ENCODE measurements around the gene FAM114A1.
"Not testable (repeated sequence)": the region's sequence is repeated elsewhere in the genome, so short reads cannot be mapped to it uniquely, and the experiment has no call there.

Gene FAM114A1

DNA sequence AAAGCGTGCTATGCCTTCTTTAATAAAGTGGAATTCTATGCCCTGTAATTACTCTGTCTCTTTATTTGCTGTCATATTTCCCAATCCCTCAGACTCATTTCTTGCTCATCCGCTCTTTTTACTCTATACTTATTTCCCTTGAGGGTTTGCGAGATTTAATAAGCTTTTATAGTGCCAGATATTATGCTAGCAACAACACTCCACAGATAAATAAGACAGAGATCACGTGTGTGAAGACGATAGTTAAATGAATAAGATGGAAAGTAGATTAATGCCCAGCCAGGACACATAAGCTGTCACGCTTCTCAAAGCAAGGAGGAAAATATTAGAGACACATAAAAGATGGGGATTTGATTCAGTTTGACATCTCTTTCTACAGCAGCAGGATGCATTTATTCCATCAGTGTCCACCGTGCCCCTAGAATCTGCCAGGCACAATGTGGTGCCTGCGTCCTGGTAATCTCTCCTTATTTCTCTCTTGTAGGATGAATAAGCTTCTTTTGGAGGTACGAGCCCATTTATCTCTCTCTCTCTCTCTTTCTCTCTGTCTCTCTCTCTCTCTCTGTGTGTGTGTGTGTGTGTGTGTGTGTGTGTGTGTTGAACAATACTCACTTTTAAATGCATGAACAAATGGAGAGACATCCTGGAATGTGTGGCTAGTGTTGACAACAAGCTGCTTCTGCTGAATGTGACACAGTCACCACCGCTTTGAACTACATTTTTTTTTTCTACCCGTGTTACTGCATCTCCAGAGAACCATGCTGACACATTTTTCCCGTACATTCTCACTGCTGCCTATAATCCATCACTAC, 116.4 kb downstream of the FAM114A1 start:
- peaks cover 77% of the 10 kb centered on the region for H3K36me3 Mint-ChIP-seq
- peaks cover 79% of the 10 kb centered on the region for H3K4me1 Mint-ChIP-seq
- H3K27me3 Mint-ChIP-seq, result no peaks in the 10 kb centered on the region
- H3K9me3 Mint-ChIP-seq, result no peaks in the 10 kb centered on the region
- CTCF ChIA-PET, result interaction anchor here (0.8 to 2.2 kb wide), 6 partner anchors 10 to 224 kb away, joined by 3 to 6 read pairs (median 4); partner anchors contain the start of gene TMEM156
- H3K4me3 Mint-ChIP-seq, result no peak overlapping the region
- DNase-seq, result no peak
- peak overlapping the region; percentile 87 for H3K27ac Mint-ChIP-seq

GRCh38 chr4:38985410-38986100, 117.9 kb downstream of the FAM114A1 start:
- CTCF ChIA-PET, result interaction anchor here (0.7 to 2.2 kb wide), 9 partner anchors 8 to 226 kb away, joined by 3 to 6 read pairs (median 3); partner anchors contain the start of gene TMEM156
- no peak for DNase-seq
- Mint-ChIP-seq H3K27me3 (no peaks in the 10 kb centered on the region), H3K4me3 (peak overlapping the region; percentile 39), H3K36me3 (peaks cover 78% of the 10 kb centered on the region), H3K27ac (peak overlapping the region; percentile 88), H3K4me1 (peaks cover 82% of the 10 kb centered on the region), H3K9me3 (no peaks in the 10 kb centered on the region)

GRCh38 chr4:38987491-38987890, 119.9 kb downstream of the FAM114A1 start:
- peaks cover 69% of the 10 kb centered on the region for H3K4me1 Mint-ChIP-seq

DNA sequence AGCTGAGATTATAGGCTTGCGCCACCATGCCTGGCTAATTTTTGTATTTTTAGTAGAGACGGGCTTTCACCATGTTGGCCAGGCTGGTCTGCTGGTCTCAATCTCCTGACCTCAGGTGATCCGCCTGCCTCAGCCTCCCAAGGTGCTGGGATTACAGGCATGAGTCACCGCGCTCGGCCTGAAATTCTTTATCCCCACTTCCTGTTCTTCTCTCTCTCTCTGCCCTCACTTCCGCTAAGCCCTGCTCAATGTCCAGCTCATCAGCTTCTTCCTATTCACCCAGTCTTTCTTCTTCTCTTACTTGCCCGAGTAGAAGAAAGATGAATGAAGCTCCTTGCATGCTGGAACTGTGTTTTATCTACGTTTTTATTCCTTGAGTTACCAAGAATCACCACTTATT, 120.7 kb downstream of the FAM114A1 start:
- Mint-ChIP-seq H3K4me1 (peaks cover 63% of the 10 kb centered on the region), H3K36me3 (peaks cover 66% of the 10 kb centered on the region), H3K27ac (peak overlapping the region; percentile 73)
- not testable (repeated sequence) for H3K27me3 Mint-ChIP-seq, DNase-seq, H3K4me3 Mint-ChIP-seq, H3K9me3 Mint-ChIP-seq
- CTCF ChIA-PET, result interaction anchor here (0.9 to 1.5 kb wide), 2 partner anchors 15 to 40 kb away, joined by 3 to 4 read pairs; no protein-coding TSS in a partner anchor

More at GRCh38 chr4:38987491-38987890, 119.9 kb downstream of the FAM114A1 start:
- CTCF ChIA-PET, result interaction anchor here (0.6 to 1.0 kb wide), 3 partner anchors 39 to 228 kb away, joined by 3 to 4 read pairs (median 4); no protein-coding TSS in a partner anchor
- DNase-seq, result no peak
- Mint-ChIP-seq H3K4me3 (no peak overlapping the region), H3K36me3 (peaks cover 72% of the 10 kb centered on the region), H3K27me3 (no peaks in the 10 kb centered on the region), H3K27ac (peak overlapping the region; percentile 87), H3K9me3 (no peaks in the 10 kb centered on the region)

- CTCF ChIA-PET, result interaction anchor here (1.5 kb wide), 1 partner anchor 14 kb away, joined by 3 read pairs; no protein-coding TSS in a partner anchor
- H3K36me3 Mint-ChIP-seq, result peaks cover 65% of the 10 kb centered on the region
- H3K27ac Mint-ChIP-seq, result no peak overlapping the region
- no peaks in the 10 kb centered on the region for H3K9me3 Mint-ChIP-seq
- no peak for DNase-seq
- H3K4me3 Mint-ChIP-seq, result no peak overlapping the region
- peaks cover 55% of the 10 kb centered on the region for H3K4me1 Mint-ChIP-seq
- H3K27me3 Mint-ChIP-seq, result no peaks in the 10 kb centered on the region
Observed at GRCh38 chr4:38989487-38989886, 121.9 kb downstream of the FAM114A1 start.

DNA sequence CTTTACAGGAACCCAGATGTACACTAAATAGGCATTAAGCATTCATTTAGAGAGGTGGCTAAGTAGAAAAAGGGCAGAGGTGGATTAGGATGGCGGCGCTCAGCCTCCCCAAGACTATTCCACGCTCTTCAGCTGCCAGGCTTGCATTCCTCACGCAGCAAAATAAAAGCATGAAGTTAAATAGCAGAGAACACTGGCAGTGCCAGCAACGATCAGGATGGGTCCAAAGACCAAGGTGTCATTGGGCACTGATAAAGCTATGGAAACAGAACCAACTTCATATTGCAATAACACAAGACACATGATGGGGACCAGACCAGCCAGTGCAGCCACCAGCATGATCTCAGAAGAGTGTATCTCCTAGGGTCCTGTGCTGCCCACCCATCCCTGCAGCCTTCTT, 122.6 kb downstream of the FAM114A1 start:
- H3K27me3 Mint-ChIP-seq, result no peaks in the 10 kb centered on the region
- no peak overlapping the region for H3K4me3 Mint-ChIP-seq
- H3K36me3 Mint-ChIP-seq, result peaks cover 68% of the 10 kb centered on the region
- DNase-seq, result no peak
- CTCF ChIA-PET, result interaction anchor here (0.8 kb wide), 1 partner anchor 38 kb away, joined by 3 read pairs; no protein-coding TSS in a partner anchor
- peaks cover 50% of the 10 kb centered on the region for H3K4me1 Mint-ChIP-seq
- H3K27ac Mint-ChIP-seq, result peak overlapping the region; percentile 14
- H3K9me3 Mint-ChIP-seq, result no peaks in the 10 kb centered on the region

DNA sequence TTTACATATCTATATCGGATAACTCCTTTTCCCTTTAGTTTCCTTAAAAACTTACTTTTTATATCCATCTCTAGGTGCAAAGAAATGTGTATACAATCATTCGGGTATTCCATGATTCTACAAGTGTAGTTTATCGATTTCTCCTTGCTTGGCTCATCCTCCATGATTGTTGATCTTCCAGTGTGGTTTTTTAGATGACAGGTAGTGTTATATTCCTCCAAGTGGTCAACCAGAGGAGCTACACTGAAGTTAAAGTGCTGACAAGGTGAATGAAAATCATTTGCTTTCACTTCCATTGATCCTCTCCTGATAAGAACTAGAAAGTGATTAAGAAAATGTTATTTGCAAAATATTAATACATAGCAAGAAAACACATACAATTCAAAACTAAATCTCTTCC, 126.1 kb downstream of the FAM114A1 start:
- Mint-ChIP-seq H3K27ac (no peak overlapping the region), H3K9me3 (no peaks in the 10 kb centered on the region), H3K27me3 (no peaks in the 10 kb centered on the region), H3K36me3 (peaks cover 65% of the 10 kb centered on the region), H3K4me1 (peaks cover 19% of the 10 kb centered on the region), H3K4me3 (no peak overlapping the region)
- CTCF ChIA-PET, result interaction anchor here (0.5 to 2.1 kb wide), 4 partner anchors 9 to 232 kb away, joined by 3 to 9 read pairs (median 5); no protein-coding TSS in a partner anchor
- DNase-seq, result no peak

GRCh38 chr4:38994135-38994534, 126.5 kb downstream of the FAM114A1 start:
- peaks cover 63% of the 10 kb centered on the region for H3K36me3 Mint-ChIP-seq
- no peak overlapping the region for H3K27ac Mint-ChIP-seq
- CTCF ChIA-PET, result interaction anchor here (0.5 to 2.1 kb wide), 5 partner anchors 9 to 94 kb away, joined by 3 to 9 read pairs (median 4); no protein-coding TSS in a partner anchor

More at GRCh38 chr4:38994135-38994534, 126.5 kb downstream of the FAM114A1 start:
- DNase-seq, result no peak
- peaks cover 15% of the 10 kb centered on the region for H3K4me1 Mint-ChIP-seq
- no peaks in the 10 kb centered on the region for H3K9me3 Mint-ChIP-seq
- no peak overlapping the region for H3K4me3 Mint-ChIP-seq
- no peaks in the 10 kb centered on the region for H3K27me3 Mint-ChIP-seq

Data from activated naive CD4-positive, alpha-beta T cell treated with anti-CD3 and anti-CD28 coated beads, Interleukin-2, amount 10 ng/mL, durations not matched to agents 7 days and 5 days (primary cell).